ENCODE measurements around the gene MAP2. TPM values are rescaled to one million over a fixed set of nuclear protein-coding genes. Genes with fewer than 3 reads are reported as not detected.

MAP2 gene
- total and polyA plus RNA-seq, 2 donors (not counting 1 experiment from before 2014, with no cell fraction given) = 51.0 to 60.1 TPM

DNA sequence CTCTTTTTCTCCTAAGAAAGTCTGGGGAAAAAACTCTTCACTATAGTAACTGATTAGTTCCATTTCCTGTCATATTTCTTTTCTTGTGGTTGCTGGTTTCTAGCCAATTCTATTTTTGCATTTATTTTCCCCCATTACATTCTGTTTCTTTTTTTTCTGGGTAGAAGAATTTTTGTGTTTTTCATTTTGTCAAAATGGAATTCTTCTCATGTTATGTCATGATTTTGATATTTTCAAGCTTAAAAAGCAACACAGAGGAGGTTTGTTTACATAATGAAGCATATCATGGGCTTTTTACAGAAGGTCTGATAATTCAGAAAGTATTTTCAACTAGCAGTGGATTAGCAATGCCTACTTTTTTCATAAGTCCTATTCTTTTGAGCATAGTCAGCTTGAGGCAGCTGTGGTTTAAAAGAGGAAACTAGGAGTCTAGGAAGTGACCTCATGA is 102.0 kb downstream of the MAP2 start:
- H2AFZ ChIP-seq (ENCODE audit: low read length) = no peak overlapping the region
- H3K4me3 ChIP-seq (replicated peaks in 1 of 4; ENCODE audit: control extremely low read depth in 1 of 4, insufficient read depth in 1 of 4, low read depth in 3 of 4, low read length in 4 of 4) = peak overlapping the region in 1 of 4 experiments; percentile 31
- H3K27me3 ChIP-seq (ENCODE audit: control insufficient read depth, insufficient read depth, low read length) = no peaks in the 10 kb centered on the region
- no peaks in the 10 kb centered on the region for H3K36me3 ChIP-seq (ENCODE audit: control insufficient read depth, insufficient read depth, low read length)
- no peak for TF ChIP-seq EZH2 (IDR thresholded peaks at IDR 0.05; ENCODE audit: low read length, missing control alignments)
- TF ChIP-seq CTCF (conservative IDR thresholded peaks at IDR 0.05 in 1 of 2, IDR thresholded peaks at IDR 0.05 in 1 of 2; ENCODE audit: low read depth in 1 of 2, low read length in 2 of 2) = no peak
- DNase-seq (ENCODE audit: low read depth in 2 of 2) = peak; percentile 87 to 96
- no peaks in the 10 kb centered on the region for H3K9me3 ChIP-seq (ENCODE audit: control insufficient read depth, insufficient read depth, low read depth, low read length)
- H3K9ac ChIP-seq (ENCODE audit: insufficient read depth, low read length) = no peak overlapping the region
- no peaks in the 10 kb centered on the region for H4K20me1 ChIP-seq (ENCODE audit: control insufficient read depth, extremely low read depth, insufficient read depth, low read length)
- H3K27ac ChIP-seq (ENCODE audit: insufficient read depth, low read length) = peak overlapping the region; percentile 65
- peaks cover 3% of the 10 kb centered on the region for H3K4me1 ChIP-seq (ENCODE audit: control insufficient read depth, extremely low read depth, insufficient read depth, low read length)
- H3K4me2 ChIP-seq (ENCODE audit: extremely low read depth, insufficient read depth, low read length) = peak overlapping the region; percentile 85
- no peaks in the 10 kb centered on the region for H3K79me2 ChIP-seq (ENCODE audit: control insufficient read depth, insufficient read depth, low read length)

- DNase-seq (ENCODE audit: low read depth in 2 of 2) = peak in 1 of 2 donors; percentile 36
- H3K27me3 ChIP-seq (ENCODE audit: control insufficient read depth, insufficient read depth, low read length) = no peaks in the 10 kb centered on the region
- peak overlapping the region; percentile 9 for H3K9ac ChIP-seq (ENCODE audit: insufficient read depth, low read length)
Observed at GRCh38 chr2:209526561-209526960, 102.7 kb downstream of the MAP2 start.

DNA sequence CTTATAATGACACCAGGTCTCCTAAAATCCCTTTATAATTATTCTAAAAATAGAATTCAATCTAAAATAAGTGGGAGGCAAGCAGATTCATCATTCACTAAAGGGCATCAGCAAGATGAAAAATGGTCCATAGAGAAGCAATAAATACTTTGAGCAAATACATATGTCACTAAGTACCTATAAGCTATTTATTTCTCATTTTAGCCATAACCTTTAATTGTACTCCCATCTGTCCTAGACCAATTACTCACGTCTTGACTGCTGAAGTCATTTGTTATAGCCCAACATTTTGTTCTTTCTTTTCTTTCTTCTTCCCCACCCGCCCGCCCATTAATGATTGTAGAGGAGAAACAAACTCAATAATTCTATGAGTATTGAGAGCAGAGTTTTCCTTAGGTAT is 105.7 kb downstream of the MAP2 start:
- Histone ChIP-seq H3K79me2 (ENCODE audit: control insufficient read depth, insufficient read depth, low read length) (no peaks in the 10 kb centered on the region), H4K20me1 (ENCODE audit: control insufficient read depth, extremely low read depth, insufficient read depth, low read length) (no peaks in the 10 kb centered on the region), H3K27me3 (ENCODE audit: control insufficient read depth, insufficient read depth, low read length) (no peaks in the 10 kb centered on the region), H3K4me1 (ENCODE audit: control insufficient read depth, extremely low read depth, insufficient read depth, low read length) (peaks cover 3% of the 10 kb centered on the region), H3K4me2 (ENCODE audit: extremely low read depth, insufficient read depth, low read length) (no peak overlapping the region), H3K27ac (ENCODE audit: insufficient read depth, low read length) (no peak overlapping the region), H3K9me3 (ENCODE audit: control insufficient read depth, insufficient read depth, low read depth, low read length) (no peaks in the 10 kb centered on the region), H3K9ac (ENCODE audit: insufficient read depth, low read length) (no peak overlapping the region), H3K4me3 (replicated peaks in 1 of 4; ENCODE audit: control extremely low read depth in 1 of 4, insufficient read depth in 1 of 4, low read depth in 3 of 4, low read length in 4 of 4) (no peak overlapping the region), H3K36me3 (ENCODE audit: control insufficient read depth, insufficient read depth, low read length) (no peaks in the 10 kb centered on the region), H2AFZ (ENCODE audit: low read length) (no peak overlapping the region)
- DNase-seq (ENCODE audit: low read depth in 2 of 2) = no peak
- TF ChIP-seq EZH2 (IDR thresholded peaks at IDR 0.05; ENCODE audit: low read length, missing control alignments) (no peak), CTCF (conservative IDR thresholded peaks at IDR 0.05 in 1 of 2, IDR thresholded peaks at IDR 0.05 in 1 of 2; ENCODE audit: low read depth in 1 of 2, low read length in 2 of 2) (no peak)

More at GRCh38 chr2:209526561-209526960, 102.7 kb downstream of the MAP2 start:
- Histone ChIP-seq H3K27ac (ENCODE audit: insufficient read depth, low read length) (peak overlapping the region; percentile 30), H3K36me3 (ENCODE audit: control insufficient read depth, insufficient read depth, low read length) (no peaks in the 10 kb centered on the region), H3K9me3 (ENCODE audit: control insufficient read depth, insufficient read depth, low read depth, low read length) (no peaks in the 10 kb centered on the region), H3K4me3 (replicated peaks in 1 of 4; ENCODE audit: control extremely low read depth in 1 of 4, insufficient read depth in 1 of 4, low read depth in 3 of 4, low read length in 4 of 4) (peak overlapping the region in 3 of 4 experiments; percentile 6 to 31 (median 11)), H3K4me2 (ENCODE audit: extremely low read depth, insufficient read depth, low read length) (peak overlapping the region; percentile 85), H3K79me2 (ENCODE audit: control insufficient read depth, insufficient read depth, low read length) (no peaks in the 10 kb centered on the region), H3K4me1 (ENCODE audit: control insufficient read depth, extremely low read depth, insufficient read depth, low read length) (peaks cover 3% of the 10 kb centered on the region), H2AFZ (ENCODE audit: low read length) (peak overlapping the region; percentile 43), H4K20me1 (ENCODE audit: control insufficient read depth, extremely low read depth, insufficient read depth, low read length) (no peaks in the 10 kb centered on the region)
- TF ChIP-seq CTCF (conservative IDR thresholded peaks at IDR 0.05 in 1 of 2, IDR thresholded peaks at IDR 0.05 in 1 of 2; ENCODE audit: low read depth in 1 of 2, low read length in 2 of 2) (no peak), EZH2 (IDR thresholded peaks at IDR 0.05; ENCODE audit: low read length, missing control alignments) (no peak)
